HG03439 (cell line): Measurements from ENCODE around the gene CCDC61.

Experiments
- ATAC-seq: cut with Tn5 transposase; IDR thresholded peaks from one replicate; pipeline ENCODE4 v1.9.1; 2021; ENCODE audit warnings: mild to moderate bottlenecking, moderate library complexity; ENCODE audit not compliant: unreplicated experiment

CCDC61 gene

DNA sequence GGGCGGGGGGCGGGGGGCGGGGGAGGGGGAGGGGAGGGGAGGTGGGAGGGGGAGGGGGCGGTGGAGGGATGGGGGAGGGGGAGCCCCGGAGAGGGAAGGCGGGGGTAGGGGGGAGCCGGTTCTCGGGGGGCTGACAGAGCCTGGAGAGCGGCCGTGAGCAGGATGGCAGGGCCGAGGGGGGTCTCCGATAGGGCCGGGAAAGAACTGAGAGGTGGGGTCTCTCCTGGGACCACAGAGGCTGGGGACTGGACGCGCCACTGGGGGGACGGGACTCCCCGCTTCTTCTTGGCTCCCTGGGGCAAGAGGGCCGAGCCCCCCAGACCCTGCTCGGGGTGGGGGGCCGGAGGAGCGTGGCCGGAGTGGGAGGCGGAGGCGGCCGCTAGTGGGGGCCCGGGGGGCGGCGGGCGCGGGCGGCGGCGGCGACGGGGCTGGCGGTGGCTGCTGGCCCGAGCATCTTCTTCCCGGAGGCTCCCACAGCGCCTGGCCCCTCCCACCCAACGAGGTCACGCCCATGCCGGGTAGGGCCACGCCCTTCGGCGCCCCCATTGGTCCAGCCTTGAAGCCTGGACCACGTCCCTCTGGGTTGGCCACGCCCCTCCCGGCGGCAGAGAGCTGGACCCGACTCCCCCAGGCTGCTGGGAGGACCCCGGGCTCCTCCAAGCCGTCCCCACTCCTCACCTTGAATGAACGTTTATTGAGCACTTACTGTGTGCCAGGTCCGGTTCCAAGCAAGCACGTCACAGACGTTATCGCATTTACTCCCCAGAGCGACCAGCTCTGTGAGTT is 21.5 kb upstream of the CCDC61 start, which contains the start of gene NOVA2:
Gene NOVA2 (minus strand): TSS at position 313 of the 786 bp plus-strand sequence. CDS start 514 bp downstream, outside the sequence.
- no peak for ATAC-seq

DNA sequence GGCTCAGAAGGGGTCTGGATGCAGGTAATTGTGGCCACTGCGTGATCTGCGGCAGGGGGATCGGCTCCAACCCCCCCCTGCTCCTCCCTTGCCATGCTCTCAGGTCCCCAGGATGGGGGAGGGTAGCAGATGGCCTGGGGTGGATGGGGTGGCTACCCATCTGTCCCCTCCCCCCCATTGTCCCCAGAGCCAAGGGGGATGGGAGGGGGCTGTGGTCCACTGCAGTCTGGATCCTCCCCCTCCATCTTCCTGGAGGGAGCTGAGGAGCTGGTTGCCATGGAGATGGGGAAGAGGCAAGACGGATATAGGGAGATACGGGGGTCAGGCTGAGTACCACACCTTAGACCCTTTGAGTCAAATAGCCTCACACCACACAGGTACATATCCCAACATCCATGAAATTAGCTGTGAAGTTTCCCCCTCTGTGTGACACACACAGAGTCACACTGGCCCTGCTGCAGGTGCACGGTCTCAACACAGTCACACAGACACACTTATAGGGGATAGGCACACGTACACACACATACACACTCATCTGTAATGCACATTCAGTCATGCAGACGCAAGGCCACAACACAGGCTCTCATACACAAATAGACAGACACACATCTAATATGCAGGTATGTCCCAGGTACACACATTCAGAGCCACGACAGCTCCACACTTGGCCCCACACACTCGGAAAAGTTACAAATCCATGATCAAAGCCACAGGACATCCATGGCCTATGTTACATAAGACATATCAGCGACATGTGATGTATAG is 19.8 kb upstream of the CCDC61 start:
- no peak for ATAC-seq

DNA sequence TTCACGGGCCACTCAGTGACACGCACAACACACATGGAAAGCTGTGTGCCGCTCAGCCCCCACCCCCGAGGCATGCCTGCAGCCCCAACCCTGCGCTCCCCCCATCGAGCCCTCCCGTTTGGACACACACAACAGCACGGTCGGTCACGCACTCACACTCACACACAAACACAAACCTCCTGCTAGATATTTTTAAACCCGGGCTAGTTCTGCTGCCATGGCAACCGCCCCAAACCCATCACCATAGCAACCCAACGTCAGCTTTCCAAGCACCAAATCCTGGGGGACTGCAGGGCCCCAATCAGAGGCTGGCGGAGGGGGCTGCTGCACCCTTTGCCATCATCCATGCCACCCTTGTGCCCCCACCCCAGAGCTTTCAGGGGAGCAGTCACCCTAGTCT is 19.1 kb upstream of the CCDC61 start:
- ATAC-seq, result no peak

DNA sequence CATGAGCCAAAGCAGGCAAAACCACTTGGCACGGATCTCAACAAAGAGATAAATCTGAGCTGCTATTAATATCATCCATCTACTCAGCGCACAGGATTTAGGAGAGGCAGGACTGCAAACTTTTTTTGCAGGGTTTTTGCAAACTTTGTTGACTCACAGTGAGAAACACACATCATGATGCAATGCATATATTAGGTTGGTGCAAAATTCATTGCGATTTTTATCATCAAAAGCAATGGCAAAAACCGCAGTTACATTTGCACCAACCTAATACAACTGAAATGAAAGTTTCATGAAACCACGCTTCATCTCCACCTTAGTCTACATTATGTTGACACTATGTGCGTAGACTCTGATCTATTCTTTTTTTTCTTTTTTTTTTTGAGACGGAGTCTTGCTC is 17.1 kb upstream of the CCDC61 start:
- ATAC-seq, result no peak

DNA sequence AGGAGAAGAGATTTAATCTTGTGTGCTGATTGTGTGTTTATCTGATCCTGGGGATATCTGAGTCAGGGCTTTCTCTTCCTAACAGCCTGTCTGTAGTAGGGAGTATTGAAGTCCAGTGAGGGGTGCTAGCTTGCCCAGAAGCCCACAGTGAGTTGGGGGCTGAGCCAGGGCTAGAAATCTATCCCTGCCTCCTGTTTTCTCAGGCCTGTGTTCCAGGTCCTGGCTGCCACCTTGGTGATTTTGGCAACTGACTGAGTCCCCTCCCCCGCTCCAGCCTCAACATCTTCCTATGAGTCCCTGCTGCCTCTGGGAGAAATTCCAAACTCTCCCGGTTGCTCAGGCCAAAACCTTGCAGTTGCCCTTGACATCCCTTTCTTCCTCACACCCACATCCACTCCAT is 13.9 kb upstream of the CCDC61 start:
- no peak for ATAC-seq

DNA sequence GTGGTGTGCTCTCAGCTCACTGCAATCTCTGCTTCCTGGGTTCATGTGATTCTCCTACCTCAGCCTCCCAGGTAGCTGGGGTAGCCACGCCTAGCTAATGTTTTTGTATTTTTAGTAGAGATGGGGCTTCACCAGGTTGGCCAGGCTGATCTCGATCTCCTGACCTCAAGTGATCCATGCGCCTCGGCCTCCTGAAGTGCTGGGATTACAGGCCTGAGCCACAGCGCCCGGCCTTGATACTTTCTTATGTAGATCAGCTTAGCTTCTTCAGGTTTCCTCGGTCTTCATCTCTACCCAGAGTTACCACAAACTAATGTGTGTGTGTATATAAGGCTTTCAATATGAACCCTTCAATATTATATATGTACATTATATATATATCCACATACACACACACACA is 9.9 kb upstream of the CCDC61 start:
- ATAC-seq, result no peak

DNA sequence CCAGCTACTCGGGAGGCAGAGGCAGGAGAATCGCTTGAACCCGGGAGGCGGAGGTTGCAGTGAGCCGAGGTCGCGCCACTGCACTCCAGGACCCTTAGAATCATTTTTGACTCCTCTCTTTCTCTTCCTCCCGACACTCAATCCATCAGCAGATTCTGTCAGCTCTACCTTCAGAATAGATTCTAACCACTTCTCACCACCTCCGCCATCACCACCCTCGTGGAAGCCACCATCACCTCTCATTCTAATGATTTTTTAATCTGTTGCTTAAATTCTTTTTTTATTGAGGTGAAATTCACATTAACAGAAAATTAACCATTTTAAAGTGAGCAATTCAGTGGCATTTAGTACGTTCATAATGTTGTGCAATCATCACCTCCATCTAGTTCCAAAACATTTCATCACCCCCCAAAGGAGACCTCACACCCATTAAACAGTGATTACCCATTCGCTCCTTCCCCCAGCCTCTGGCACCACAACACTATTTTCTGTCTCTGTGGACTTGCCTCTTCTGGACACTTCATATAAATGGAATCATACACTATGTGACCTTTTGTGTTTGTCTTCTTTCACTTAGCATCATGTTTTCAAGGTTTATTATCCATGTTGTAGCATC is 5.0 kb upstream of the CCDC61 start:
- ATAC-seq, result no peak

DNA sequence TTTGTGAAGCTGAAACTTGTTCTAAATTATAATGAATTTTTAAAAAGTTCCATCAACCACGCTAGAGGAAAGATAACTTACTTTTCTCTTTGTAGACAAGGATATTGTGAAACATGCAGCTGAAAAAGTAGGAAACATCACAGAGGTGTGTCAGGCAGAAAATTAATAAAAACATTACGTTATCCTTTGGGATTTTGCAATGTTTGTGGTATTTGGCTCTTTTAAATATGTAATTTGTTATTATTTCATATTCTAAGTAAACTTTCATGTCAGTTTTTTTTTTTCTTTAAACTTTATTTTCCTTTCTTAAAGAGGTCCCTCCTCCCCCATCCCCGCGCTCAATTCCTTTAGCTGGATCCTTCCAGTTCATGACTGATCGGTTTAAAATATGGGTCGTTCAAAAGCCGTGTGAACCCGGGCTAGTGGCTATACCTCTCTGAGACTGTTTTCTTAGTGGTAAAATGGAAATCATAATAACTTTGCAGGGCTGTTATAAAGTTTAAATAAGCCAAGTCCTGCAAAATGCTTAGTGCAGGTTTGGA is 740 bp upstream of the CCDC61 start:
- ATAC-seq, result peak; percentile 4

DNA sequence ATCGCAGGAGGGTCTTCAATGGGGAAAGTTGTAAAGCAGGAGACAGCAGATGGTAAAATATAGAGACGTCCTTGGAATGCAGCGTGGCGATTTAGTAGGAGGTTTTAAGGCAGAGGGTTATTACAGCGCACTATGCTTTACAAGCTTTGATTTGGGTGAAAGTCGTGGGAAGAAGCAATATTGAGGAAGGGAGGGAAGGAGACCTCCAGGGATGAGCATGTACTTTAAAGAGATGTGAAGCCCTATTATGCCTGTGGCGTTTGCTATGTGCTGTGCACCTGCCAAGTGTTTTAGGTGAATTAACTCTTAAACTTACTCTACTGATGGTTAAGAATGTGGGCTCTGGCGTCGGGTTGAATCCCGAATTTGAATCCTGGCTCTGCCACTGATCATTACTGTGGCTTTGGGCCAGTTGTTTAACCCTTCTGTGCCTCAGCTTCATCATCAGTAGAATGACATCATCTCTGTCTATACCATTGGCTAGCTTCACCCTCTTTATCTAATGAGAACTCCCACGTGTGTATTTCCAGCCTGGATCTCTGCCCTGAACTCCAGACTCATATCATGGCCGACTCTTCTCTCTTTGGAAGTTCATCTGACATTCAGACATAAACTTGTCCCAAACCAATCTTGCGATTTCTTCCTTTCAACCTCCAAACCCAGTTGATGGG is 583 bp downstream of the CCDC61 start:
- no peak for ATAC-seq

DNA sequence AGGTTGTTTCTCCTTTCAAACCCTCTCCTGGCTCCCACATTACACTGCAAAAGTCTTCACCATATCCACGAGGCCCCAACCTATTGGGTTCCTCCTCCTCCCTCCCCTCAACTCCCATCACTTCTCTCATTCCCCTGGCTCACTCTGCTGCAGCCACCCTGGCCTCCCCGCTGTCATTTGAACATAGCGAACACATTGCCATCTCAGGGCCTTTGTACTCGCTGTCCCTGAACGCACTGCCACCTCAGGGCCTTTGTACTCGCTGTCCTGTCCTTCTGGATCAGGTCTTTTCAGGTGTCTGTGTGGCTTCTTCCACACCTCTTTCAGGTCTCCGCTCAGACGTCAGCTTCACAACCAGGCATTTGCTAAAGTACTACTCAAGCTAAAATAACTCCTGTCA is 1.7 kb downstream of the CCDC61 start:
- ATAC-seq, result no peak

DNA sequence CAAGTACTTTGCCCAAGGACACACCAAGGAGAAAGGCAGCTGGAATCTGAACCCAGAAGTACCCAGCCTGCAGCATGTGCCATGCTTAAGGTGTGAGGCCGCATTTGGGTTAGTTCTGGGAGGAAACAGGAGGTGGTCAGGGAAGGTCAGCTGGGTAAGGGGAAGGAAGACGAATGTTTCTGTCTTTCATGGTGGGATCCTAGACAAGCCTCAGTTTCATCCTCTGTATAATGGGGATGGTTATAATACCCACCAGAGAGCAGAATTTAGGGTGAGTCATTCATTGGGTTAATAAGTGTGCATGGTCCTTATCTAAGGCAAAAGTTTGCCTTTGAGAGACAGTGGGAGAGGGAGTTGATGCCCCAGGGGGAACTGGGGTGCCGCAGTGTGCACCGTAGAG is 3.6 kb downstream of the CCDC61 start:
- no peak for ATAC-seq

DNA sequence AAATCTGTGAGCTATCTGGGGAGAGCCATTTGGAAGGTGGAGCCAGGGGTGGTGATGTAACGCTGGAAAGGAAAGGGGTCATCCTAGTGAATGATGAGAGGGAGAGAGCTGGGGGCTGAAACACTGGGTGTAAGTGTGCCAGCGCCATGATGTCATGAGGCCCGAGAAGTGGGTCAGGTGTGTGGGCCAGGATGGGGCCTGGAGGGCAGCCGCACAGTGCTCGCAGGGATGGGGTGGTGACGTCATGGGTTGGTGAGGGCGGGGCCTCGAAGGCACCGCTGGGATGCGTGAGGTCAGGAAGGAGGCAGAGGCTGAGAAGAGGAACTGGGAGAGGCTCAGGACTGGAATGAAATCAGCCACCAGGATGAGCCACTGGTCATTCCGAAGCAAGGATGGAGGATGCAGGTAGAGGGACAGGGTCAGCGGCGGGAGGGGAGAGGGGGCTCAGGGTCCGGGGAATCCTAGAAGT is 4.4 kb downstream of the CCDC61 start:
- ATAC-seq, result no peak

DNA sequence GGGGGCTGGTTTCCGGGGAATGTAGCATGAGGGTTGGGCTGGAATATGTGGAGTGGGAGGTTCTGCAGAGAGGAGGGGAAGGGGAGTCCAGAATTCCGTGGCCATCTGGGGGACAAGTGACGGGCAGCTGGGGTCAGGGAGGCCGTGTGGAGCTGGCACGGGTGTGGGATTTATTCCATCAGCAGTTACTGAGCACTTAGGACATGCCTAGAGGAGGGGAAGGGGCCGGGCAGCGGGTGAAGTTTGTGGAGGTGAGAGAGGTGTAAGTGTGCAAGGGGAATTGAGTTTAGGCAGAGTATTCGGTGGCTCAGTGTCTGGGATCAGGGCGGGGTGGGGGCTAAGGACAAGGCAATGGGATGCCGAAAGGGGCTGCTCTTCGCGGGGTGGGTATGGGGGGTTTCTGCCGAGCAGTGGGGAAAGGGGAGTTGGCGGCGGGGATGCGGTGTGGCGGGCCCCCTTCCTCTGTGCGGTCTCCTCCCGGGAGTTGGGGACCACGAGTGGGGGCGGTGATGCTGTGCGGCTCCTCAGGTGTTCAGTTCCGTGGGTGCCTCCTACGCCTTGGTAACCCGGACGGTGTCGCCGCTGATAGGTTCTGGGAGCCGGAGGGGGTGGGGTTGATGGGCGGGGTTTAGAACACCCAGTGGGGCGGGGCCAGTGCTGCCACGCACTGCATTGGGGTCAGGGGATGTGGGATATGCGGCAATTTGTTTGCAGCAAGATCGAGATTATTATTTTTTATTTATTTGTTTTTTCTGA is 5.4 kb downstream of the CCDC61 start:
- ATAC-seq, result no peak

DNA sequence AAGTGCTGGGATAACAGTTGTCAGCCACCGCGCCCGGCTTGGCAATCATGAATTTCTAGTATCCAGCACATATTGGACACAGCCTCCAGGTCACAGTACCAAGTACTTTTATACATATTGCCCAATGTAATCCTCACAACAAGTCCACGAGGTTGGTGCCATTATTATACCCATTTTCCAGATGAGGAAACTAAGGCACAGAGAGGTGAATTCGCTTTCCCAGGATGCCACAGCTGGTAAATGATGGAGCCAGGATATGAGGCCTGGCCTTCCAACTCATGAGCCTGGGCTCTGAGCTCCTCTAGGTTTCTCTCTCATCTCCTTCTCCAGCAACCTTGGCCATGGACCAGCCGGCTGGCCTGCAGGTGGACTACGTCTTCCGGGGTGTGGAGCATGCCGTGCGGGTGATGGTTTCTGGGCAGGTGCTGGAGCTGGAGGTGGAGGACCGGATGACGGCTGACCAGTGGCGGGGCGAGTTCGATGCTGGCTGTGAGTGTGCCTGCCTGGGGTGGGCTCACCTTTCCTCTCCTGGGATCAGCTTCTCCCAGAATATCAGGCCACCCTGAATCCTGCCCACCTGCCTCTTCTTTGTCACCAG is 7.5 kb downstream of the CCDC61 start:
- no peak for ATAC-seq

DNA sequence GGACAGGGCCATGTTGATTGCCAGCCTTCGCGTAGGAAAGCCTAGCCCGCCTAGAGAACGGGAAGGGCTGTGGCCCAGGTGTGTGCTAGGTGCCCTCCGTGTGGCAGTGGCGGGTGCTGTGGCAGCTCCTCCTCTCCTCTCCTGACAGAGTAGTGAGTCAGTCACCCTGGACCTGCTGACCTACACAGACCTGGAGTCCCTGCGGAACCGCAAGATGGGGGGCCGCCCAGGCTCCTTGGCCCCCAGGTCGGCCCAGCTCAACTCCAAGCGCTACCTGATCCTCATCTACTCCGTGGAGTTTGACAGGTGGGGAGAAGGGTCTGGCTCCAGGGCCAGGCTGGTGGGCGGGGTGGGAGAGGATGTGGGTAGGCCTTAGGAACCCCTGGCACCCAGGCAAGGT is 11.1 kb downstream of the CCDC61 start:
- no peak for ATAC-seq

DNA sequence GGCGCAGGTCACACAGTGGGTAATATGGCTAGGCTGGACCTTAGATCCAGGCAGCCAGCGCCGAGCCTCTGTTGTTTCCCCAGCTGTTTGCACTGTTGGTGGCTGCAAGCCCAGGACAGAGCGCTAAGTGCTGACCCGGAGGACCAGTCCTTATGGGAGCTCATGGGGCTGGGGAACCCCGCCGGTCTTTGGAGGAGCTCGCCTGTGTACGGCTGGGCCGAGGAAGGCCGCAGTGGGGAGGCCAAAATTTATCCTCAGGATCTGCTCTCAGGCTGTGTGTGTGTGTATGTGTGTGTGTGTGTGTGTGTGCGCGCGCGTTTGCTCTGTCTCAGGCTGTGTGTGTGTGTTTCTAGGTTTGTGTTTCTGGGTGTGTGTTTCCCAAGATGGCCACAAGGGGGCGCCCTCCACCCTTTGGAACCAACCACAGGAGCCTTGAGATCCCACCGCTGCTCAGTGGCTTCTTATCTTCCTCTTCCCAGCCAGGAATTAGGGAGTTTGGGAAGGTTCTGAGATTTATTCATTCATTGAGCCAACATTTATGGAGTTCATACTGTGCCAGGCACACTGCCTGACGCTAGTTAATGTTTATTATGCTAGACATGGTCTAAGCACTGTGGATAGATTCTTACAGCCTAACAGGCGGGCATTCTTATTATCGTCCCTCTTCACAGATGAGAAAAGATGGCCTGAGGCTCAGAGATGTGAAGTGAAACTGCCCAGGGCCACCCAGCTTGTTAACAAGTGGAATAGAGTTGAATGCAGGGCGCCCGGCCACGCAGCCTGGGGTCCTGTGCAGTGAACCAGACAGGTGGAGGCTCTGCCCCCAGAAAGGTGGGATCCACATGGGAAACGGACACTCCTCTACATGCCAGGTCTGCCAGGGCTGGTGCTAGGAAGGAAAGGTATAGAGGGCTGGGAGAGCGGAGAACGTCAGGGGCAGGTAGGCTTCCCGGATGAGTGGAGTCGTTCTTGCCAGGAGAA is 14.6 kb downstream of the CCDC61 start:
- ATAC-seq, result no peak

DNA sequence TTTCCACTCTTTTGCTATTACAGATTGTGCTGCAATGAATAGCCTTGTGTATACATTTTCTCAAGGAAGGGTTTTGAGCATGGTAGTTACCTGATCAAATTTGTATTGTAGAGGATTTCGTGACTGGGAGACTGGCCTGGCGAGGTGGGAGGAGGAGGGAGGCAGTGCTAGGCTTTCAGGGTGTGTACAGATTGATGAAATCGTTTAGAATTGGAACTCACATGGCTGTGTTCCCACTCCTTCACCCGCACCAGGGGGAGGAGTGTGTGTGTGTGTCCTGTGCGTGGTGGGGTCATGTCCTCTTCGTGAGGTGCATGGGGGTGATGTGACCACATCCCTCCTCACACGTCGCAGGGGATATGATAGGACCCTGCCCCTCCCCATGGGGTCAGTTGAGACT is 19.3 kb downstream of the CCDC61 start:
- ATAC-seq, result no peak

DNA sequence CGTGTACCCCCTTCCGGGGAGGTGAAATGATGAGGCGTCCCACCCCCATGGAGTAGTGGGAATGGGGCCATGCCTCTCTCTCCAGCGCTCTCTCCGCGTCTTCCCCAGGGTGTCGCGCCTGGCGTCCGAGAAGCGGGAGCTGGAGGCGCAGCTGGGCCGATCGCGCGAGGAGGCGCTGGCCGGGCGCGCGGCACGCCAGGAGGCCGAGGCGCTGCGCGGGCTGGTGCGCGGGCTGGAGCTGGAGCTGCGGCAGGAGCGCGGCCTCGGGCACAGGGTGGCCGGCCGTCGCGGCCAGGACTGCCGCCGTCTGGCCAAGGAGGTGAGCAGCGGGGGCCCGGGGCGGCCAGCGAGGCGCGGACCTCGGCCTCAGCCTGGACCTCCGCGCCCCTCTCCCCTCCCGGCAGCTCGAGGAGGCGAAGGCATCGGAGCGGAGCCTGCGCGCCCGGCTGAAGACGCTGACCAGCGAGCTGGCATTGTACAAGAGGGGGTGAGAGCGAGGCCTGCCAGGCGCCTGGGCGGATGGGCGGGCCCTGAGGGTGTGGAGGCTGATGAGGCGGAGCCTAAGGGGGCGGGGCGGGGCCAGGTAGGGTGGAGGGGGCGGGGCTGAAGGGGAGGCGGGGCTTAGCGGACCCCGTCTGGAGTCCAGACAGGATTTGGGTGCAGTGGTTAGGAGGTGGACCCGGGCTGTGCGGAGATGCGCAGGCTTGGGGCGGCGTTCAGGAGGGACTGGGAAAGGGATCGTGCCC is 19.8 kb downstream of the CCDC61 start:
- ATAC-seq, result no peak
